CD1c-positive myeloid dendritic cell (primary cell): ENCODE data around the gene DNAI7.

ENCODE experiments used
- DNase-seq: peaks from one replicate; pipeline ENCODE4 v3.0.0-alpha.2; 2016; ENCODE audit errors: extremely low spot score

DNAI7 gene

GRCh38 chr12:25195056-25195971 is at the start of gene DNAI7, which contains the start of gene ETFRF1:
Gene DNAI7 (minus strand): TSS chr12:25195160. CDS start chr12:25195078, 82 bp downstream.
Gene ETFRF1 (plus strand): TSS chr12:25195237. CDS start chr12:25203957, 8,720 bp downstream.
- peak; percentile 98 for DNase-seq

- DNase-seq = no peak
These were observed 48.7 kb upstream of the DNAI7 start for GRCh38 chr12:25243680-25243990.

- DNase-seq = no peak
These were observed 48.2 kb upstream of the DNAI7 start for GRCh38 chr12:25242981-25243679.

- peak; percentile 66 for DNase-seq
These were observed 46.4 kb upstream of the DNAI7 start for GRCh38 chr12:25241167-25242020.

- DNase-seq = no peak
These were observed 41.7 kb upstream of the DNAI7 start for GRCh38 chr12:25236626-25237025.

GRCh38 chr12:25236190-25236589 is 41.2 kb upstream of the DNAI7 start:
- DNase-seq = no peak

GRCh38 chr12:25213338-25213737 is 18.4 kb upstream of the DNAI7 start:
- DNase-seq = no peak

- DNase-seq = no peak
These were observed 13.6 kb upstream of the DNAI7 start for GRCh38 chr12:25208554-25208953.

- DNase-seq = no peak
These were observed 12.9 kb upstream of the DNAI7 start for GRCh38 chr12:25207846-25208245.

- no peak for DNase-seq
These were observed 12.5 kb upstream of the DNAI7 start for GRCh38 chr12:25207411-25207810.

GRCh38 chr12:25202137-25202536 is 7.2 kb upstream of the DNAI7 start:
- DNase-seq = no peak

- DNase-seq = no peak
These were observed 5.7 kb upstream of the DNAI7 start for GRCh38 chr12:25200703-25201102.

- peak; percentile 12 for DNase-seq
These were observed 2.6 kb upstream of the DNAI7 start for GRCh38 chr12:25197608-25198007.

GRCh38 chr12:25194722-25195055 is 271 bp downstream of the DNAI7 start:
- no peak for DNase-seq

- no peak for DNase-seq
These were observed 746 bp downstream of the DNAI7 start for GRCh38 chr12:25194214-25194613.

GRCh38 chr12:25190793-25191192 is 4.2 kb downstream of the DNAI7 start:
- no peak for DNase-seq

GRCh38 chr12:25189656-25190055 is 5.3 kb downstream of the DNAI7 start:
- DNase-seq = no peak

GRCh38 chr12:25187781-25188180 is 7.2 kb downstream of the DNAI7 start:
- no peak for DNase-seq

GRCh38 chr12:25186788-25187402 is 8.1 kb downstream of the DNAI7 start:
- DNase-seq = no peak

- no peak for DNase-seq
These were observed 8.7 kb downstream of the DNAI7 start for GRCh38 chr12:25186038-25186787.

- DNase-seq = no peak
These were observed 10.8 kb downstream of the DNAI7 start for GRCh38 chr12:25184132-25184531.
